SK-N-SH treated with all-trans-retinoic acid at 6 μM for 48 hours (cell line): Measurements from ENCODE around the gene PXMP2.

Experiments used
- ATAC-seq: fragments of 200-7000 bp; cut with Tn5 transposase; 3 replicates; pipeline ENCODE4 v1.9.1; 2020; ENCODE audit warnings: mild to moderate bottlenecking, moderate library complexity
- ARNTL ChIP-seq: fragments of 450-650 bp; formaldehyde crosslinking; IDR thresholded peaks from 2 replicates; pipeline ENCODE4 v1.5.0; 2020; ENCODE audit warnings: low read depth, mild to moderate bottlenecking, moderate library complexity, borderline replicate concordance
- BACH2 ChIP-seq: fragments of 250-450 bp; sonication (Bioruptor Pico); IDR thresholded peaks from 2 replicates; pipeline ENCODE4 v1.9.0; 2021; ENCODE audit warnings: mild to moderate bottlenecking, borderline replicate concordance
- CSDC2 ChIP-seq: fragments of 250-450 bp; sonication (Bioruptor Pico); IDR thresholded peaks from 2 replicates; pipeline ENCODE4 v1.5.0; 2020; ENCODE audit warnings: mild to moderate bottlenecking, moderate library complexity
- ISL1 ChIP-seq: fragments of 250-450 bp; sonication (Bioruptor Pico); IDR thresholded peaks from 2 replicates; pipeline ENCODE4 v2.1.2; 2022; ENCODE audit warnings: mild to moderate bottlenecking, moderate library complexity
- OSR1 ChIP-seq: fragments of 250-450 bp; sonication (Bioruptor Pico); IDR thresholded peaks from 2 replicates; pipeline ENCODE4 v1.8.0; 2022; ENCODE audit warnings: moderate library complexity, mild to moderate bottlenecking, inconsistent platforms
- PPARA ChIP-seq: fragments of 250-450 bp; sonication (Bioruptor Pico); IDR thresholded peaks from 2 replicates; pipeline ENCODE4 v1.5.0; 2020; ENCODE audit warnings: mild to moderate bottlenecking, borderline replicate concordance
- SNAI2 ChIP-seq: fragments of 250-450 bp; sonication (Bioruptor Pico); IDR thresholded peaks from 2 replicates; pipeline ENCODE4 v1.5.0; 2020; ENCODE audit warnings: mild to moderate bottlenecking, moderate library complexity
- TCF4 ChIP-seq: fragments of 250-450 bp; sonication (Bioruptor Pico); IDR thresholded peaks from 2 replicates; pipeline ENCODE4 v1.8.0; 2021; ENCODE audit warnings: mild to moderate bottlenecking, moderate library complexity, borderline replicate concordance
- TOX ChIP-seq: fragments of 250-450 bp; sonication (Bioruptor Pico); IDR thresholded peaks from 2 replicates; pipeline ENCODE4 v1.8.0; 2021; ENCODE audit warnings: mild to moderate bottlenecking, moderate library complexity, borderline replicate concordance
- ZC3H10 ChIP-seq: fragments of 250-450 bp; sonication (Bioruptor Pico); IDR thresholded peaks from 2 replicates; pipeline ENCODE4 v1.5.1; 2021; ENCODE audit warnings: mild to moderate bottlenecking, moderate library complexity
- ZFP3 ChIP-seq: fragments of 250-450 bp; sonication (Bioruptor Pico); IDR thresholded peaks from 2 replicates; pipeline ENCODE4 v1.5.0; 2020; ENCODE audit warnings: mild to moderate bottlenecking, moderate library complexity
- ZFP30 ChIP-seq: fragments of 450-650 bp; formaldehyde crosslinking; IDR thresholded peaks from 2 replicates; pipeline ENCODE4 v1.5.0; 2022; ENCODE audit warnings: mild to moderate bottlenecking, moderate library complexity
- ZNF565 ChIP-seq: fragments of 450-650 bp; formaldehyde crosslinking; conservative IDR thresholded peaks from 2 replicates; pipeline ENCODE4 v1.5.0; 2020; ENCODE audit warnings: low read depth, mild to moderate bottlenecking, moderate library complexity
- ZNF70 ChIP-seq: fragments of 450-650 bp; formaldehyde crosslinking; IDR thresholded peaks from 2 replicates; pipeline ENCODE4 v1.5.0; 2020; ENCODE audit warnings: mild to moderate bottlenecking, moderate library complexity
- ZNF8 ChIP-seq: fragments of 450-650 bp; formaldehyde crosslinking; IDR thresholded peaks from 2 replicates; pipeline ENCODE4 v1.5.0; 2020; ENCODE audit warnings: mild to moderate bottlenecking, moderate library complexity
- TF ChIP-seq, protein P1 (sequence below): fragments of 250-450 bp; sonication (Bioruptor Pico); IDR thresholded peaks from 2 replicates; pipeline ENCODE4 v1.5.1; 2021; ENCODE audit warnings: mild to moderate bottlenecking, moderate library complexity
- TF ChIP-seq, protein P2 (sequence below): fragments of 250-450 bp; sonication (Bioruptor Pico); IDR thresholded peaks from 2 replicates; pipeline ENCODE4 v1.8.0; 2021; ENCODE audit warnings: low read depth, mild to moderate bottlenecking, moderate library complexity, borderline replicate concordance
- TF ChIP-seq, protein P3 (sequence below): fragments of 250-450 bp; sonication (Bioruptor Pico); IDR thresholded peaks from 2 replicates; pipeline ENCODE4 v1.5.0; 2020; ENCODE audit warnings: mild to moderate bottlenecking, moderate library complexity
- TF ChIP-seq, protein P4 (sequence below): fragments of 250-450 bp; sonication (Bioruptor Pico); IDR thresholded peaks from 2 replicates; pipeline ENCODE4 v1.8.0; 2020; ENCODE audit warnings: mild to moderate bottlenecking, moderate library complexity, borderline replicate concordance

PXMP2 gene

DNA sequence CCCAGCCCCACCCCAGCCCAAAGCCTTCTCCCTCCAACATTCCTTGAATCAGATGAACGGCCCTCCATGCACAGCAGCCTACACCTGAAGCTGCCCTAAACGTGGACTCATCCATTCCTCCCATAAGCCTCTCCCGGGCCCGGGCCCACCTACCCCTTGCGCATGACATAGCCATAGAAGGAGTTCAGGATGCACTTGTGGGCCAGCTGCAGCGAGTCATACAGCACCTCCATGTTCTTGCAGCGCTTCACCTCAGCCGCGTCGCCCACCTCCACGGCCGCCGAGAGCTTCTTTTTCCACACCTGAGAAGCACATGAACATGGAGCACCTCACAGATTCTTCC is 22.3 kb upstream of the PXMP2 start:
- ATAC-seq: no peak
- TF ChIP-seq, protein P1, sequence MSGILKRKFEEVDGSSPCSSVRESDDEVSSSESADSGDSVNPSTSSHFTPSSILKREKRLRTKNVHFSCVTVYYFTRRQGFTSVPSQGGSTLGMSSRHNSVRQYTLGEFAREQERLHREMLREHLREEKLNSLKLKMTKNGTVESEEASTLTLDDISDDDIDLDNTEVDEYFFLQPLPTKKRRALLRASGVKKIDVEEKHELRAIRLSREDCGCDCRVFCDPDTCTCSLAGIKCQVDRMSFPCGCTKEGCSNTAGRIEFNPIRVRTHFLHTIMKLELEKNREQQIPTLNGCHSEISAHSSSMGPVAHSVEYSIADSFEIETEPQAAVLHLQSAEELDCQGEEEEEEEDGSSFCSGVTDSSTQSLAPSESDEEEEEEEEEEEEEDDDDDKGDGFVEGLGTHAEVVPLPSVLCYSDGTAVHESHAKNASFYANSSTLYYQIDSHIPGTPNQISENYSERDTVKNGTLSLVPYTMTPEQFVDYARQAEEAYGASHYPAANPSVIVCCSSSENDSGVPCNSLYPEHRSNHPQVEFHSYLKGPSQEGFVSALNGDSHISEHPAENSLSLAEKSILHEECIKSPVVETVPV: no peak
- TF ChIP-seq ISL1 (CRISPR knock-in tag) (no peak), PPARA (CRISPR knock-in tag) (no peak), ZC3H10 (no peak), ZNF565 (CRISPR knock-in tag) (no peak), TOX (CRISPR knock-in tag) (no peak), ZNF70 (CRISPR knock-in tag) (no peak), TCF4 (CRISPR knock-in tag) (no peak), CSDC2 (CRISPR knock-in tag) (no peak), BACH2 (CRISPR knock-in tag) (no peak)
- TF ChIP-seq, protein P2, sequence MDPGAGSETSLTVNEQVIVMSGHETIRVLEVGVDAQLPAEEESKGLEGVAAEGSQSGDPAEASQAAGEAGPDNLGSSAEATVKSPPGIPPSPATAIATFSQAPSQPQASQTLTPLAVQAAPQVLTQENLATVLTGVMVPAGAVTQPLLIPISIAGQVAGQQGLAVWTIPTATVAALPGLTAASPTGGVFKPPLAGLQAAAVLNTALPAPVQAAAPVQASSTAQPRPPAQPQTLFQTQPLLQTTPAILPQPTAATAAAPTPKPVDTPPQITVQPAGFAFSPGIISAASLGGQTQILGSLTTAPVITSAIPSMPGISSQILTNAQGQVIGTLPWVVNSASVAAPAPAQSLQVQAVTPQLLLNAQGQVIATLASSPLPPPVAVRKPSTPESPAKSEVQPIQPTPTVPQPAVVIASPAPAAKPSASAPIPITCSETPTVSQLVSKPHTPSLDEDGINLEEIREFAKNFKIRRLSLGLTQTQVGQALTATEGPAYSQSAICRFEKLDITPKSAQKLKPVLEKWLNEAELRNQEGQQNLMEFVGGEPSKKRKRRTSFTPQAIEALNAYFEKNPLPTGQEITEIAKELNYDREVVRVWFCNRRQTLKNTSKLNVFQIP (CRISPR knock-in tag): no peak
- TF ChIP-seq, protein P3, sequence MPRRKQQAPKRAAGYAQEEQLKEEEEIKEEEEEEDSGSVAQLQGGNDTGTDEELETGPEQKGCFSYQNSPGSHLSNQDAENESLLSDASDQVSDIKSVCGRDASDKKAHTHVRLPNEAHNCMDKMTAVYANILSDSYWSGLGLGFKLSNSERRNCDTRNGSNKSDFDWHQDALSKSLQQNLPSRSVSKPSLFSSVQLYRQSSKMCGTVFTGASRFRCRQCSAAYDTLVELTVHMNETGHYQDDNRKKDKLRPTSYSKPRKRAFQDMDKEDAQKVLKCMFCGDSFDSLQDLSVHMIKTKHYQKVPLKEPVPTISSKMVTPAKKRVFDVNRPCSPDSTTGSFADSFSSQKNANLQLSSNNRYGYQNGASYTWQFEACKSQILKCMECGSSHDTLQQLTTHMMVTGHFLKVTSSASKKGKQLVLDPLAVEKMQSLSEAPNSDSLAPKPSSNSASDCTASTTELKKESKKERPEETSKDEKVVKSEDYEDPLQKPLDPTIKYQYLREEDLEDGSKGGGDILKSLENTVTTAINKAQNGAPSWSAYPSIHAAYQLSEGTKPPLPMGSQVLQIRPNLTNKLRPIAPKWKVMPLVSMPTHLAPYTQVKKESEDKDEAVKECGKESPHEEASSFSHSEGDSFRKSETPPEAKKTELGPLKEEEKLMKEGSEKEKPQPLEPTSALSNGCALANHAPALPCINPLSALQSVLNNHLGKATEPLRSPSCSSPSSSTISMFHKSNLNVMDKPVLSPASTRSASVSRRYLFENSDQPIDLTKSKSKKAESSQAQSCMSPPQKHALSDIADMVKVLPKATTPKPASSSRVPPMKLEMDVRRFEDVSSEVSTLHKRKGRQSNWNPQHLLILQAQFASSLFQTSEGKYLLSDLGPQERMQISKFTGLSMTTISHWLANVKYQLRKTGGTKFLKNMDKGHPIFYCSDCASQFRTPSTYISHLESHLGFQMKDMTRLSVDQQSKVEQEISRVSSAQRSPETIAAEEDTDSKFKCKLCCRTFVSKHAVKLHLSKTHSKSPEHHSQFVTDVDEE (CRISPR knock-in tag): no peak
- TF ChIP-seq, protein P4, sequence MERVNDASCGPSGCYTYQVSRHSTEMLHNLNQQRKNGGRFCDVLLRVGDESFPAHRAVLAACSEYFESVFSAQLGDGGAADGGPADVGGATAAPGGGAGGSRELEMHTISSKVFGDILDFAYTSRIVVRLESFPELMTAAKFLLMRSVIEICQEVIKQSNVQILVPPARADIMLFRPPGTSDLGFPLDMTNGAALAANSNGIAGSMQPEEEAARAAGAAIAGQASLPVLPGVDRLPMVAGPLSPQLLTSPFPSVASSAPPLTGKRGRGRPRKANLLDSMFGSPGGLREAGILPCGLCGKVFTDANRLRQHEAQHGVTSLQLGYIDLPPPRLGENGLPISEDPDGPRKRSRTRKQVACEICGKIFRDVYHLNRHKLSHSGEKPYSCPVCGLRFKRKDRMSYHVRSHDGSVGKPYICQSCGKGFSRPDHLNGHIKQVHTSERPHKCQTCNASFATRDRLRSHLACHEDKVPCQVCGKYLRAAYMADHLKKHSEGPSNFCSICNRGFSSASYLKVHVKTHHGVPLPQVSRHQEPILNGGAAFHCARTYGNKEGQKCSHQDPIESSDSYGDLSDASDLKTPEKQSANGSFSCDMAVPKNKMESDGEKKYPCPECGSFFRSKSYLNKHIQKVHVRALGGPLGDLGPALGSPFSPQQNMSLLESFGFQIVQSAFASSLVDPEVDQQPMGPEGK: no peak

DNA sequence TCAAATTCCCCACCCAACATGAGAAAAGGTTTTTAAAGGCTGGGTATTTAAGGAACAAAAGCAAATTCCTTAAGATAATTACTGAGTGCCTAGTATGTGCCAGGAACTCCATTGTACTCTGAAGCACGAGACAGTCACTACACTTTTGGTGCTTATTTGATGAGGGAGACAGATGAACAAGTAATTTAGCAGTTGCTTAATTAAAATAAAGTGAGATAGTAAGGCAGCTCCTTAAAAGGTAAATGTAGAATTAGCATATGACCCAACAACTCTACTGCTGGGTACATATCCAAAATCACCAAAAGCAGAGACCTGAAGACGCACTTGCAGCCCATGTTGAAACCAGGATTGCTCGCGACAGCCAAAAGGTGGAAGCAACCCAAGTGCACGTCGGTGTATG is 21.6 kb upstream of the PXMP2 start:
- ATAC-seq: no peak

More for the DNA sequence above, 21.6 kb upstream of the PXMP2 start:
- TF ChIP-seq OSR1 (CRISPR knock-in tag) (no peak), SNAI2 (CRISPR knock-in tag) (no peak), ARNTL (CRISPR knock-in tag) (no peak), ZFP3 (CRISPR knock-in tag) (no peak), TCF4 (CRISPR knock-in tag) (no peak), ZFP30 (no peak), CSDC2 (CRISPR knock-in tag) (no peak), BACH2 (CRISPR knock-in tag) (no peak), ZC3H10 (no peak), ZNF8 (CRISPR knock-in tag) (no peak), ISL1 (CRISPR knock-in tag) (no peak)
- TF ChIP-seq, protein P2 (CRISPR knock-in tag): no peak
- TF ChIP-seq, protein P4: no peak
- TF ChIP-seq, protein P3 (CRISPR knock-in tag): no peak
